Measurements from ENCODE around the gene PCBD1. TPM values are rescaled to one million over a fixed set of nuclear protein-coding genes. Genes with fewer than 3 reads are reported as not detected.

Gene PCBD1
- total RNA-seq = 1 to 10 TPM; 4.7 to 4.8 TPM
- polyA plus RNA-seq (2013, experiment 1 of 2) = 12.7 TPM
- polyA plus RNA-seq (2013, experiment 2 of 2) = 13.6 TPM
- total RNA-seq = 1.3 to 26.4 (median 4.1) reads per million in 172 experiments

GRCh38 chr10:70887804-70888800 lies at the start of gene PCBD1:
PCBD1 (minus strand) TSS chr10:70888565; CDS start chr10:70888533, 32 bp downstream.
- no peak for TF ChIP-seq CTCF (IDR thresholded peaks at IDR 0.05)
- H3K27ac Mint-ChIP-seq = peak within 1 kb of the TSS; percentile 77
- H3K4me1 Mint-ChIP-seq (ENCODE audit: low read depth) = peaks cover 11% of the 10 kb centered on the region
- peak within 1 kb of the TSS; percentile 49 to 87 for H3K27ac ChIP-seq (ENCODE audit: low read depth in 1 of 2, low read length in 2 of 2)
- no peaks in the 10 kb centered on the region for H3K9me3 ChIP-seq (ENCODE audit: control insufficient read depth in 1 of 2, insufficient read depth in 1 of 2, low read length in 2 of 2)
- H3K4me3 Mint-ChIP-seq = peak within 1 kb of the TSS; percentile 89
- H3K27me3 Mint-ChIP-seq = no peaks in the 10 kb centered on the region
- H3K9me3 Mint-ChIP-seq = no peaks in the 10 kb centered on the region
- CTCF ChIA-PET = interaction anchor here (1.0 to 1.6 kb wide), 2 partner anchors 11 to 72 kb away, joined by 3 to 4 read pairs; partner anchors contain the start of gene SGPL1
- peak; percentile 92 for ATAC-seq (ENCODE audit: poor library complexity)
- H3K36me3 ChIP-seq (ENCODE audit: insufficient read depth, low read length) = peaks cover 3% of the 10 kb centered on the region
- POLR2A ChIA-PET = interaction anchor here (1.7 kb wide), 1 partner anchor 71 kb away, joined by 9 read pairs; no protein-coding TSS in a partner anchor
- DNase-seq = peak; percentile 43 to 84 (median 65)
- peaks cover 9% of the 10 kb centered on the region for H3K36me3 Mint-ChIP-seq (ENCODE audit: low read depth)
- H3K4me1 ChIP-seq (ENCODE audit: insufficient read depth, low read length) = peaks cover 14% of the 10 kb centered on the region
- intact Hi-C loops (cut with DNase I, micrococcal nuclease) = loop anchor here in 1 of 2 experiments (5.0 kb wide), 1 partner anchor 656 kb away; the partner anchor contains the start of gene PPA1
- H3K4me3 ChIP-seq (ENCODE audit: low read length) = peak within 1 kb of the TSS; percentile 96
- no peaks in the 10 kb centered on the region for H3K27me3 ChIP-seq (ENCODE audit: control insufficient read depth in 1 of 2, insufficient read depth in 2 of 2, low read length in 2 of 2)

GRCh38 chr10:70937661-70938060 lies 49.3 kb upstream of the PCBD1 start:
- ATAC-seq (ENCODE audit: poor library complexity) (no peak), DNase-seq (no peak)
- Histone ChIP-seq H3K4me1 (ENCODE audit: insufficient read depth, low read length) (no peaks in the 10 kb centered on the region), H3K27me3 (ENCODE audit: control insufficient read depth in 1 of 2, insufficient read depth in 2 of 2, low read length in 2 of 2) (peaks cover 0 to 4% of the 10 kb centered on the region in 2 experiments), H3K36me3 (ENCODE audit: insufficient read depth, low read length) (no peaks in the 10 kb centered on the region), H3K27ac (ENCODE audit: low read depth in 1 of 2, low read length in 2 of 2) (no peak overlapping the region), H3K4me3 (ENCODE audit: low read length) (no peak overlapping the region), H3K9me3 (ENCODE audit: control insufficient read depth in 1 of 2, insufficient read depth in 1 of 2, low read length in 2 of 2) (no peaks in the 10 kb centered on the region)
- Mint-ChIP-seq H3K9me3 (no peaks in the 10 kb centered on the region), H3K27ac (no peak overlapping the region), H3K36me3 (ENCODE audit: low read depth) (no peaks in the 10 kb centered on the region), H3K27me3 (no peaks in the 10 kb centered on the region), H3K4me3 (no peak overlapping the region), H3K4me1 (ENCODE audit: low read depth) (no peaks in the 10 kb centered on the region)
- CTCF ChIA-PET = no interaction called here
- no peak for TF ChIP-seq CTCF (IDR thresholded peaks at IDR 0.05)
- POLR2A ChIA-PET = no interaction called here
- intact Hi-C loops (cut with DNase I, micrococcal nuclease) = no loop called here

- no peaks in the 10 kb centered on the region for H3K4me1 ChIP-seq (ENCODE audit: insufficient read depth, low read length)
- intact Hi-C loops (cut with DNase I, micrococcal nuclease) = no loop called here
- Mint-ChIP-seq H3K27me3 (no peaks in the 10 kb centered on the region), H3K4me3 (no peak overlapping the region), H3K4me1 (ENCODE audit: low read depth) (no peaks in the 10 kb centered on the region), H3K36me3 (ENCODE audit: low read depth) (no peaks in the 10 kb centered on the region), H3K9me3 (no peaks in the 10 kb centered on the region), H3K27ac (no peak overlapping the region)
- no peak for ATAC-seq (ENCODE audit: poor library complexity)
- peaks cover 0 to 2% of the 10 kb centered on the region in 2 experiments for H3K27me3 ChIP-seq (ENCODE audit: control insufficient read depth in 1 of 2, insufficient read depth in 2 of 2, low read length in 2 of 2)
- H3K36me3 ChIP-seq (ENCODE audit: insufficient read depth, low read length) = no peaks in the 10 kb centered on the region
- ChIA-PET CTCF (no interaction called here), POLR2A (no interaction called here)
- H3K4me3 ChIP-seq (ENCODE audit: low read length) = no peak overlapping the region
- DNase-seq = no peak
- H3K9me3 ChIP-seq (ENCODE audit: control insufficient read depth in 1 of 2, insufficient read depth in 1 of 2, low read length in 2 of 2) = no peaks in the 10 kb centered on the region
- no peak overlapping the region for H3K27ac ChIP-seq (ENCODE audit: low read depth in 1 of 2, low read length in 2 of 2)
- no peak for TF ChIP-seq CTCF (IDR thresholded peaks at IDR 0.05)
These were observed 47.7 kb upstream of the PCBD1 start for GRCh38 chr10:70936111-70936510.

All from CD4-positive, alpha-beta T cell (primary cell).